ENCODE measurements around the gene NOTCH2.

Gene NOTCH2

DNA sequence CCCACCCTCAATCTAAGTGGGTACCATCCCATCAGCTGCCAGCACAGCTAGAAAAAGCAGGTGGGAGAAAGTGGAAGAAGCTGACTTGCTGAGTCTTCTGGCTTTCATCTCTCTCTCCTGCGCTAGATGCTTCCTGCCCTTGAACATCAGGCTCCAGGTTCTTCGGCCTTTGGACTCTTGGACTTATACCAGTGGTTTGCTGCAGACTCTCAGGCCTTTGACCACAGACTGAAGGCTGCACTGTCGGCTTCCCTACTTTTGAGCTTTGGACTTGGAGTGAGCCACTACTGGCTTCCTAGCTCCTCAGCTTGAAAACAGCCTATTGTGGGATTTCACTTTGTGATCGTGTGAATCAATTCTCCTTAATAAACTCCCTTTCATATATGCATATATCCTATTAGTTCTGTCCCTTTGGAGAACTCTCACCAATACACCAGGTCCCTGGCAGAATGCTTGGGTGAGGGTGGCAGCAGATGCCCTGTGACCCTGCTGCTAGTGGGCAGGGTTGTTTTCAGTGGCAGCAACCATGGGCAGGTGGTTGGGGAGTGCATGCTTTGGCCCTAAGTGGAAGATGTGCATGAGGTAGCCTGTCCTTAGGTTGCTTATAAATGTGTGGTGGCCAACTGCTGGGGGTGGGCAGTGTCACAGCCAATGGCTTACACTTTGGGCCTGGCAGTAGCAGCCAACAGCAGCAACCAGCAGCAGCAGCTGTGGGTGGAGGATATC, 162.4 kb downstream of the NOTCH2 start:
- no peak for DNase-seq (ENCODE audit: low read depth in 3 of 3)

DNA sequence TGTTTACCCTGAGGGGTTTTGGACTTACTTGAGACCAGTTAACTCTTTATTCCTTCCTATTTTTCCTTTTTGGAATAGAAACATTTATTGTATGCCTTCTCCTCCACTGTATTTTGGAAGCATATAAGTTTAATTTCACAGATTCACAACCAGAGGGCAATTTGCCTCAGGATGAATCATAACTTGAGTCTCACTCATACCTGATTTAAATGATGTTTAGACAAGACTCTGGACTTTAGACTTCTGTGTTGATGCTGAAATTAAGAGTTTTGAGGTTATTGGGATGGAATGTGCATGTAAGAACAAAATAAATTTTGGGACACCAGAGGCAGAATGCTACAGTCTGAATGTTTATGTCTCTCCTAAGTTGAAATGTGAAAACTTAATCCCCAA, 166.0 kb downstream of the NOTCH2 start:
- no peak for DNase-seq (ENCODE audit: low read depth in 3 of 3)

DNA sequence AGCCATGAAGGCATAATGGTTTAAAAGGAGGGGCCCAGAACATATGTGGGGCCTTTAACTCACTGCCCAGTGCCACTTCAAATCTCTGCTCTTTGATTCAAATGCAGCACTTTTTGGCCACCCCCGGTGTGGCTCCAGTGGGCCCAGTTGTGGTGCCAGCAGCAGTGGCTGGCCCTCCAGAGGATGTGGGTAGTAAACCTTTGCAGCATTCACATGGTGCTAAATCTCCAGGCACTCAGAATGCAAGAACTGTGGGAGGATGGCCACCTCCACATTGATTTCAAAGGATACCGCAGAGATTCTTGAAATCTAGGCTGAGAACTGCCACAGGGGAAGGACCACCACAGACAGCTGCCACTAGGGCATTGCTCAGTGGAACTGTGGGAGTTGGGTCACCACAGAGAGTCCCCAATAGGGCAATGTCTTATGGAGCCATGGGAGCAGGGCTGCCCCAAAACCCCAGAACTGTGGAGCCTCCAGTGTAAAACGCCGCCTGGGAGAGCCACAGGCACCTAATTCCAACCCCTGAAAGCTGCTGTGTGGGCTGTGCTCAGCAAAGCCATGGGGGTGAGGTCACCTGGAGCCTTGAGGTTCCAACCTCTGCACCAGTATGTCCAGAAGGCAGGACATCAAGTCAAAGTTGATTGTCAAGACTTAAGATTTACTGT, 166.6 kb downstream of the NOTCH2 start:
- DNase-seq (ENCODE audit: low read depth in 3 of 3), result no peak

DNA sequence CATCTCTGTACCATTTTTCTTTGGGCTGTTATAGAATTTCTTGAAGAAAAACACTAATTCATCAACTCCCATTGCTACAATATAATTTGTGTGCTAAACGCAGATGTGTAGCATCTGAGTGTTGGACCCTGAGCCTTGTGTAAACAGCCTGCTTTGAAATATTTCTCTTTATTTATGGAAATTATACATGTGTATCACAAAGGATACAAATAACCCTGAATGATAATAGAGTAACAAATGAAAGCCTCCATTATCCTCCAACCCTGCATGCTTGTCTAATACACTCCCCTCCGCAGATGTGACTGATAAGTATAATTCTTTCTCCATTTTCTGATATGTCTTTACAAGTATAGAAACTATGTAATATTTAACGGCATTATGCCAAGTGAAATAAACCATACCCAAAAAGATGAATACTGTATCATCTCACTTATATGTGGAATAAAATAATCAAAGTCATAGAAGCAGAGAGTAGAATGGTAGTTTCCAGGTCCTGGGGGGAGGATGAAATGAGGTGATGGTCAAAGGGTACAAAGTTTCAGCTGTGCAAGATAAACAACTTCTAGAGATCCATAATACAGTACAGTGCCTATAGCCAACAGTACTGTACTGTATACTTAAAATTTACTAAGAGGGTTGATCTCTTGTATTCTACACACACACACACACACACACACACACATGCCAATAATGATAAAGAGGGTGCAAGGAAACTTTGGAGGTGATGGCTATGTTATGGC, 170.3 kb downstream of the NOTCH2 start:
- no peak for DNase-seq (ENCODE audit: low read depth in 3 of 3)

DNA sequence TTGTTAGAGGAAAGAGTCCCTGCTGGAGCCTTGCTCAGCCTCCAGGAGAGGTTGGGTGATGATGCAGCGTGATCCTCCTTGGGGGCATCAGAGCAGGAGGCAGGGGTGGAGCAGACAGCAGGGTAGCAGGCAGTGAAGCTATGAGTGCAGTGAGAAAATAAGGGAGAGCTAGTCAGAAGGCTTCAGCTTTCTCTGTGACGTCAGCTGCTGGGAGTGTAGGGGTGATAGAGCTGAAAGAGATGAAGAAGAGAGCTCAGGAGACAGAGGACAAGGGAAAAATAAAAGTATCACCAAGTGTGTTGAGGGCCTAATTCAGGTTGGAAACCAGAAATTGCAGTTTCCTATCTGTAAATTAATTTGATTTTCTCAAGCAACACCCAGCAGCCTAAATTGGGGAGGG, 170.9 kb downstream of the NOTCH2 start:
- DNase-seq (ENCODE audit: low read depth in 3 of 3), result no peak

DNA sequence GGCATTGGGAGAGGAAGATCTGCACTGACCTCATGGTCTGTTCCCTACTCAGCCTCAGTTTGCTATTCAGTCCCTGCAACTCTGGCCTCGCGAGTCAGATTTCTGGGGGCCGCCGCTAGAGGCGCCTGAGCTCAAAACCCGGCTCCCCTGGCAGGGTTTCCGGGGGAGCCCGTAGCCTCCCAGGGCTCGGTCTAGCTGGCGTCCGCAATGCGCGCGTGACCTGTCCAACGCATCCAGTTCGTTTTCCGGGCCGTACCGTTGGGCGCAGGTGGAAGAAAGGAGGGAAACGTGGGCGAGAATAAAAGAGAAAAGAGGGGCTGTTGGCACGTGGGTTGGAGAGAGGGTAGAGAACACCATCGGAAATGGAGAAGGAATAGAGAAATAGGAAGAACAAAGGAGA, 173.2 kb downstream of the NOTCH2 start, which contains the start of gene ADAM30:
Gene ADAM30 (minus strand): TSS at position 213 of the 400 bp plus-strand sequence. CDS start 179 bp downstream, at position 34.
- DNase-seq (ENCODE audit: low read depth in 3 of 3), result no peak

DNA sequence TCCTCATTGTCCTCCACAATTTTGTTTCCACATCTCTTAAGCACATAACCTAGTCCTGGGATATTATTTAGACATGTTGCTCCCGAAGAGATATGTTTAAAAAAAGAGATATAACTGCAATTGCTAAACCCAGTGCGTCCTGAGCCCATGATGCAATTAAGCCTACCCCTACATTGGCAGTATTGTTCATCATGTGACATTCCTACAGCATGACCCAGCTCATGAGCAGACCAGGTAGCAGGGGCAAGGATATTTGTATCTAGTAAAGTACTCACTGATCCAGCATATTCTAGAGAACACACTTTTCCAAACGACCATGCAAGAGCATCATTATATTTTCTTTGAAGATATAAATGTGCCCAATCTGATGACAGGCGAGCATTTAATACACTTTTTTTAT, 174.4 kb downstream of the NOTCH2 start:
- DNase-seq (ENCODE audit: low read depth in 3 of 3), result no peak

DNA sequence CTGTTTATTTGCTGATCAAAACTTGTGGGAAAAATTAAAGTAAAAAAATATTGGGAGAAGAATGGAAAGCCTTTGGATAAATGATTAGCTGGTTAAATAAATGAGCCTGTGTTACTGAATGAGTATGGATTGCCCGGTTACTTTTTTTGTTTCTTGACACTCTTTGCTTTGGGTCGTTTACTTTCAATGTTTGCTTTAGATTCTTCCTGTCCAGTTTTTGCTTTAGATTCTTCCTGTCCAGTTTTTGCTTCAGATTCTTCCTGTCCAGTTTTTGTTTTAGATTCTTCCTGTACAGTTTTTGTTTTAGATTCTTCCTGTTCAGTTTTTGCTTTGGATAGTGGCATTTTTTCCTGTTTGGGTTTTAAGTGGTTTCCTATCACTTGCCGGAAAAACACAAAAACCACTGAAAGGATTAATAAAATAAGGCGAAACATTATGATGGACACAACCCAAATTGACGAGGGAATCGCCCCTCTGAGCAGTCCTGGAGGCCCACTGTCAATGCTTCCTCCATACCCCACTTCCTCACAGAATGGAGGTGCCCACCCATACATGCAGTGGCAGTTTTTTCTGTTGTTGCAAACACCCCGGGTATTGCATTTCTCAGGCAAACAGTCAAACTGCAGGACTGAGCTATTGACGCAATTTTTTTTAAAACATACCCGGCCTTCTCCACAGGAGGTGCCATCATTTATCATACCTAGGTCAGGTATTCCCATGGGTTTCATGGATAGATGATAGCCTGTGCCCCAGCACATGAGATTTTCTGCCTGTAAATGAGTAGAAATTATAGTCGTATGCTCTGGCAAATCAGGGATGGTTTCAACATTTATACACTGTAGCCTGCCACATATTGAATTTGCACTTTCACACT, 175.4 kb downstream of the NOTCH2 start:
- no peak for DNase-seq (ENCODE audit: low read depth in 3 of 3)

DNA sequence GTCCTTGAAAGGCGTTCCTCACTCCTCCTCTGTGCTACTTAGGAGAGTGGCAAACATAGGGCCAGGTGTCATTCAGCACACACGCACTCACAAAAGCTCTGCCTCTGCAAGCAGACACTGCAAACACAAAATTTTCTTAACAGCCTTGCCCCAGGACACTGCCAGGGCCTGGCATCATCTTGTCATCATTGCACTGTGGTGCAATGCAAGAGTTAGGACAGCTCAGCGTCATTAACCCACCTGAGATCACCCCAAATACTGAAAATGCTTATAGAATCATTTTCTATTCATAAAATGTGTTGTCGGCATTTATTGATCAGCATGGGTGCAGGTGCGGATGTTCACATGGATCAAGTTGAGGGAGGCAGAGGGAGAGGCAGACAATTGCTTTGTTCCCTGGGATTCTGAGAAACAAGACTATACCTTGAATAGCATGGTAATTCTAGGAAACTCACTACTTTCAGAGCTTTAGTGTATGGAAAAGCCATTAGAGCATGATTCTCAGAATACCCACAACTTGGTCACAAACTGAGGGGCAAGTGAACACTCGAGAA, 176.1 kb downstream of the NOTCH2 start:
- DNase-seq (ENCODE audit: low read depth in 3 of 3), result no peak

DNA sequence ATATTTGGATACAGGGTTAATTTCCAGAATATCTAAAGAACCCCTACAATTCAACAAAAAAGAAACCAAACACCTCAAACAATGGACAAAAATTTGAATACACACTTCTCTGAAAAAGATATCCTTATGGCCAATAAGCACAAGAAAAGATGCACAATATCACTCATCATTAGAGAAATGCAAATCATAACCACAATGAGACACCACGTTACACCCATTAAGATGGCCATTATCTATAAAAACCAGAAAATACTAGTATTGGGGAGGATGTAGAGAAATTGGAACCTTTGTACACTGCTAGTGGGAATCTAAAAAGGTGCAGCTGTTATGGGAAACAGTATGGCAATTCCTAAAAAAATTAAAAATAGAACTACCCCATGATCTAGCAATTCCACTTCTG, 178.1 kb downstream of the NOTCH2 start:
- DNase-seq (ENCODE audit: low read depth in 3 of 3), result no peak

DNA sequence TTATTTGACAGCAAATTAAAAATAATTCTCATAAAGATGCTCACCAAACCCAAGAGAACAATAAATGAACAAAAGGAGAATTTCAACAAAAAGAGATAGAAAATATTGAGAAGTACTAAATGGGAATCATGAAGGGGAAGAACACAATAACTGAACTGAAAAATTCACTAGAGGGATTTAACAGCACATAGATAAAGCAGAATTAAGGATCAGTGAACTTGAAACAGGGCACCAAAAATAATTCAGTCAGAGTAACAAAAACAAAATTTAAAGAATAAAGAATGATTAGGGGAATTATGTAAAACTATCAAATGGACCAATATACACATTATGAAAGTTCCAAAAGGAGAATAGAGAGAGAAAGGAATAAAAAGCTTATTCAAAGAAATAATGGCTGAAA, 181.0 kb downstream of the NOTCH2 start:
- DNase-seq (ENCODE audit: low read depth in 3 of 3), result no peak

DNA sequence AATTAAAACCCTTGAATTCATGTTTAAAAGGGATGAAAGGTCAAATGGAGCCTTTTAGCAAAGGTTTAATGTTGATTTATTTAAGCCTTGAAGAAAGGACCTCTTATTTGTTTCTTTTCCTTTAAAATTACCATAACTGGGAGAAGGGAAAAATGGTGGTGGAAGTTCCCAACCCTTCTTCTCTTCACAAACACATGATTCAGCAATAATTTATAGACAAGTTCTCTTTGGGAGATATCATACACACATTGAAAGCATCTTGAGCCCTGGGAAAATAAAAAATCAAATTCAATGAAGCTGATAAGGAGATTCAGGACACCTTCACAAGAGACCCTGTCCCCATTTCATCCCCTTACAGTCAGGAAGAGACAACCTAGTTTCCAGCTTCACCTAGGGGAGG, 182.0 kb downstream of the NOTCH2 start:
- DNase-seq (ENCODE audit: low read depth in 3 of 3), result no peak

DNA sequence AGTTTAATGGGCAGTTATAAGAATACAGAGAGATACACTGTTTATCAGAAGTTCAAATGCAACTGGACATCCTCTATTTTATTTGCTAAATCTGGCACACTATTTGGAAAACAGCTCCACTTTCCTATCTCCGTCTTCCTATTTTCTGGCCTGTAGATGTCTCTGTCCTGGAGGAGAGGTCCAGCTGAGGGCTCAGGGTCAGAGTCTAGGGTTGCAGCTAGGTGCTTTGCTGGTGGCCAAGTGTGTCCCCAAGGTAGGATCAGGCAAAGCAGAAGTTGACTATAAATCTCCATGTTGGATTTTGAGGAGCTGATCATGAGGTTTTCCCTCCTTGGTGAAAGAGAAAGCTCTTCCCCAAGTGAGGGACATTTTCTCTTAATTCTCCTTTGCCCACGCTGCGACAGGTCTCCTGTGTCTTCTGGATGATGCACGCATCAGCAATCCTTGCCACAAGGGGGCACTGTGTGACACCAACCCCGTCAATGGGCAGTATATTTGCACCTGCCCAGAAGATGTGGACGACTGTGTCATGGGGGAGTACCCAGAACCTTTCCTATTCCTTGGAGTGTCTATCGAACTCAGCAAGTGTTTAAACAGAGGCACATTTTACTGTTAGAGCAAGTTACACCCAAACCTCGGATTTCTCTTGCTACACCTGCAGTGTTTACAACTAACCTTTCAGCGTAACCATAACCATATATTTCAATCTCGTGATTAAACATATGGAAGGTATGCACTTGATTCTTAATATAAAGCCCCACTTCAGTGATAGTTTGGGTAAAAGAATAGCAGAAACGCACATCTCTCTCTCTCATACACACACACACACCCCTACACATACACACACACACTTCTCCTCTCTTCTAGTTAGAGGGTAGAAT, 183.3 kb downstream of the NOTCH2 start:
- peak; percentile 9 to 62 (median 42) for DNase-seq (ENCODE audit: low read depth in 3 of 3)

DNA sequence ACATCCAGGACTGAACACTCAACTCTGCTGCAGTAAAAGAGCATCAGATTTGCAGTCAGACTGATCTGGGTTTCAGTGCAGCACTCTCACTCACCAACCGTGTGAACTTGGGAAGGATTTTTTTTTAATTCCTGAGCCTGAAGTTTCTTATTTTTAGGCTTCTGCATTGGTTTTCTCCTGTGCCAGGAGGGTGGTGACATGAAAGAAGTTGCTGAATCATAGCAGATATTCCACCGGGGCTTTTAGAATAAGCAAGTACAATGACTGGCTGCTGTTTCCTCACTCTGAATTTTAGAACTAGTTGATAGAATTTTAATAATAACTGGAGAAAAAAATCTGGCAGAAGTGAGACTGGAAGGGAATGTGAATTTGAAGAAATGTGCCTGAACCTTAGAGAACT, 184.8 kb downstream of the NOTCH2 start:
- no peak for DNase-seq (ENCODE audit: low read depth in 3 of 3)

DNA sequence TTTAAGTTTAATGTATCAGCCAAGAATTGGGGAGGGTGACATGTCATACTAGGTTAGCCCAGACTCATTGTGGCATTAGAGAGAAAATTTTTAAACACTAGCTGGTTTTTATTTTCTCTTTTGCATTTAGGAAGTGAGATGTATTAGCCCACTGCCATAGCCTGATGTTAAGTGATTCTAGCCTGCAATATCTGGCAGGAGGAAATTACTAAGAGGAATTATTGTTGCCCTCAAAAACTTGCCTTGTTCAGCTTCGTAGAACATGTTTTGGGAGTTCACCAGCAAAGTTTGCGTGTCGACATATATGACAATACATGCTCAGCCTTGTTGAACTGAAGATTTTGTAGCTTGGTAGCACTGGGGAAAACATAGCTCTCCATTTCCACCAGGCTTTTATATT, 185.6 kb downstream of the NOTCH2 start:
- no peak for DNase-seq (ENCODE audit: low read depth in 3 of 3)

DNA sequence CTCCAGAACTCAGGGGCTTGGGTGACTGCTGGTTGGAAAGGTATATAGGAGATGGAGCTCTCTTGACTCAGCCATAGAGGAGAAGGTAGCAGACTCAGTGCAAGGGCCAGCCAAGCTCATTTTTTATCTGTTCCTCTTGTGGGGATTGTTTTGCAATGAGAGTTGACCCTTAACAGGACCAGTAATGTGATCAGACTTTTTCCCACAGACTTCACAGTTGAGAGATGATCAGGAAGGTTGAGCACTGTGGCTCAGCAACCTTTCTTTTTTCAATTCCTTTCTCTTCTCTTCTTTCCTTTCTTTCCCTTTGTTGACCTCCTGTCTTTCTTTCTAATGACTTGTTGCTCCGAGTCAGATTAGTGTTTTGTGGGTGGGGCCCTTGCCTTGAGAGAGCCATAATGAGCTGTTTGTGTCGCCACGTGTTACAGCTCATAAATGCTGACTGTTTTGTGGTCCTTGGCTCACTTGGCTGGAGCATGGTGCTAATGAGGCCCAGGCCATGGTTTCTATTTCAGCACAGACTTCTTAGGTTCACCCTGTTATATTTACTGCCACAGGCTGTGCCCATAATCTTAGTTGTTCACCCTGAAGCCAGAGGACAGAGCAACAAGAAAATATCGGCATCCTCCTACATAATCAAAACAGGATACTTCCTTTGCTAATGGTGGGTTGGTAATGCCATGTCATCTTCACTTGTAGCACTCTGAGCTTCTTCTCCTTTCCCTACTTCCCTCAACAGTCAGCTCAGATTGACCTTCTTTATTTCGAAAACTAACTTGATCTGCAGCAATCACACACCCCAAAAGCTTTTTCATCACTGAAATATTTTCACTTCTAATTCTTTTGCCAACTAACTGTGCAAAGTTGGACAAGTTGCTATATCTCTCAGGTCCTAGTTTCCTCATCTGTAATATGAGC, 187.1 kb downstream of the NOTCH2 start:
- no peak for DNase-seq (ENCODE audit: low read depth in 3 of 3)

DNA sequence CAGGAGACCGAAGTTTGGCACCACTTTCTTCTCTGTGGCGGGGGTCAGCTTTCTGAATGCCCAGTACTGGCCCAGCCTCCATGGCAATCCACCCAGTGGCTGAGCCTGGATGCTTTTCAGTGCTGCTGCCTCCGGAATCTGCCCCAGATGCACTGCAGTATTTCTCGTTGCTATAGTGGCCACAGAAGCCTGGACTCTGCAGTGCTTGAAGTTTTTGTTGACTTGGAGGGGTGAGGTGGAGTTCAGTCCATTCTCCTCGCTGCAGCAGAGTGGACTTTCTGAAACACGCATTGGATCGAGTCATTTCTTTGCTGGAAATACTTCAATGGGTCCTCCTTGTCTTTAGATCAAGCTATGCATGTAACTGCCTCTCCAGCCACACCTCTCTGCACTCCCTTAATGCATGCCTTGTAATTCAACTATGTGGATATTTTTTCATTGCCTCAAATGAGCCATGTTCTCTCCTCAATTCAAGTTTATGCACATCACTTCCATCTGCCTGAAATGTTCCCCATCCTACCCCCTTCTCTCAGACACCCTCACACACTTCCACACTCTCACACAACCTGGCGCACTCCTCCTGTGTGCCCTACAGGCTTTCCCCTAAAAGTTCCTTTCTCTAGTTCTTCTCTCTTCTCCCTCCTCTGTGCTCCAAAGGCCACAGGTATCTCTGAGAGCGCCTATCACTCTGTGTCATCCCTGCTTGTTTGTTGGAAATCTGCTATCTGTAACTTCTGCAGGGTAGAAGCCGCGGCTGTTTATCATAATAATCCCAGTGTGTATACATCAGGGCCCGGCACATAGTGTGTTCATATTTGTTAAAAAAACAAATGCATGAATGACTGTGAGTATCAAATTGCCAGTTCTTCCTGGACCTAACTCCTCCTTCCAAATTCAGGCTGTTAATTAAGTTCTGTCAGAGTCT, 189.7 kb downstream of the NOTCH2 start:
- DNase-seq (ENCODE audit: low read depth in 3 of 3), result no peak

DNA sequence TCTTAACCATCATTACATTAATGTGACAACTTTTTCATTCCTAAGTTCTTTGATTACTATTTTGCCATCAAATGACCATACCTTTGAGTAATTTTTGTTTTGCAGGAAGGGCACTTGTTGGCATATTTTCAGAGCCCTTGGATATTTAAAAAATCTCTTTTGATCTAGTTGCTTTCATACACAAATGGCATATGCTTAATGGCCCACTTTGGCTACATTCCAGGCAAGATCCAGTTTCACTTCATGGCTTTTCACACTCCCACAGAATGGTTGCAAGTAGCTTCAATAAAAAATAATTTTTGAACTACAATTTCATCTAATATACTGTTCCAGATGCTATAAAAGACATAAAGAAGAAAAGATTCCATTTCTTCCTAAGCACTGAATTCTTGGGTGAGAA, 191.3 kb downstream of the NOTCH2 start:
- DNase-seq (ENCODE audit: low read depth in 3 of 3), result no peak
